HG03025 (cell line): ENCODE measurements around the gene DCLK1.

Experiments
- ATAC-seq: cut with Tn5 transposase; IDR thresholded peaks from one replicate; pipeline ENCODE4 v1.9.1; 2021; ENCODE audit warnings: mild to moderate bottlenecking, moderate library complexity; ENCODE audit not compliant: unreplicated experiment, low FRiP score

DCLK1 gene

GRCh38 chr13:35848336-35849255 is 282.6 kb downstream of the DCLK1 start:
- no peak for ATAC-seq

- no peak for ATAC-seq
Observed at GRCh38 chr13:35843272-35843671, 287.9 kb downstream of the DCLK1 start.

DNA sequence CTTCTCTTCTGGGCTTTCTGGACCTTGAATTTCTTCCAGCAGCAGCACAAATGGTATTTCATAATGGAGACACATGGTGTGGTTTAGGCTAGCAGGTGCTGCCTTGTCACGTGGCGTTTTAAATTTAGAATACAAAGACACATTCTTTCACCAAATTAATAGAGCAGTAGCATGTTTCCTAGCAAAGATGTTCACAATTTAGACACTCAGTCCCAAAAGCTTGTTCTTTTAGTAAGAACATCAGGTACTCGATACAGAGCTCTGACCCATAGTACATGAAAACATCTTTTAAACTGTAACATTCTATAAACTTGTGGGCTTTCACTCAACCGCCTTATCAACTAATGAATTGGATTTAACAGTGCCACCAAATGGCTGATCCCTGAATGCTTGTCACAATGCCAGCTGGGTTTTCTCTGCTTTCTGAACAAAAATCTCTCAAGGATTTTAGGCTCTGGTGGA is 290.1 kb downstream of the DCLK1 start:
- no peak for ATAC-seq

DNA sequence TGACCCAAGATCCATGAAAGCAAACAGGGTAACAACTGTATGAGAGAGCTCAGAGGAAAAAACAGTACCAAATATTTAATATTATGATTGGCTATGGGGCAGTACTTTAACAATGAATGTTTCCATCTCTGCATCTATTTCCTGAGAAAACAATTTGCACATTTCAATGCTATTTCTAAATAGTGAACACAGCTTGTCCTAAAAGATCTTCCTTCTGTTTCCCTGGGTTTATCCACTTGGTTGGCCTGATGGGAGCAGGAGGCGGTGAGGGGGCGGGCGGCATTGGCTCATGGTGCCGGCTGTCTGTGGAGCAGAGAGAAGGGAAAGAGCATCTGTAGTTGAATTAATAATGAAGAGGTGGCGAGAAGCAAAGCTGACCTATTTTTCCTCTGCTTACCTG is 291.4 kb downstream of the DCLK1 start:
- no peak for ATAC-seq

DNA sequence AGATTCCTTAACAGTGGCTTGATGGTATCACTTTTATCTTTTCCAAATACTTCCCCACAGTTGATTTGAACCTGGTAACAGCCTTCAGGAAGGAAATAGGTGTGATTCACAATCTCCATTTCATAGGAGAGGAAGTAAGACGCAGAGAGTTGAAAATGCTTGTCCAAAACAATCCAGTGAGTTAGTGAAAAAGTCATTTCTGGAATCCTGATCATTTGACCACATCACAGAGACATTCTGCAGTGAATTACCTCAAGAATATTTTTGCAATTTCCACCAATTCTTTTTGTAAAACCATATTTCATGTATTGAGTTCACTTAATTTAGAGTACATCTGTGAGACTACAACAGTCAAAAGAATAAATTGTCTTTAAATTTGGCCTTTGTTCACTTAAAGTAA is 292.8 kb downstream of the DCLK1 start:
- ATAC-seq = no peak

DNA sequence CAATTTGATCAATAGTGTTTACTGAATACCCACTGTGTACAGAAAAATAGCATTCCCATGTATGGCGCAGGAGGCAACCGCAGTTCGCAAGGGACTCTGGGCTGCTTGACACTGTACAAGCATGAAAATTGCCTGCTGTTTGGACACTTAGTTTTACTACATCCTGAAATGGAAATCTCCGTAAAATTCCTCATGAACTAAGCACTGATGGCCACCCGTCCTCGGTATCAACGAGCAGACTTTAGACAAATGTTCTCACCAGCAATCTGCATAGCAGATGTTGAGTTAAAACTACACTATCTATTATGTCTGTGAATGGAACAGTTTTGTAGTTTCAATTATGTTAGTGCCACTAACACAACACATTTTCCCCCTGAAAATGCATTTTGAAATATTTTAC is 294.7 kb downstream of the DCLK1 start:
- no peak for ATAC-seq

DNA sequence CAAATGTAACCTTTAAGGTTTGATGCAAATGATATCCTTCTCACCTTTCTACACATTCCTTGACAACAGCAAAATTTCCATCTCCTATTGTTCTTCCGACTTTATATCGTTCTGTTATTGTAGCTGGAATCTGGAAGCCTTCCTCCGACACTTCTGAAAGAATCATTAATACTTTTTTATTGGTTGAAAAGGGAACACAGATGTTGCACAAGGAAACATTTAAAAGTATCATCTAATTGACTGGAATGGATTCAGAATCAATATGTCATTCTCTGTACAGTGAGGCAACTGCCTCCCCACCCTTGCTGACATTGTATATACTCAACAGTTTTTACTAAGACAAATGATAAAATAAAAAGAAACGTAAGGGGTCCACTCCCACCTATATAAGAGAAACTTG is 295.2 kb downstream of the DCLK1 start:
- no peak for ATAC-seq

GRCh38 chr13:35833608-35834275 is 297.4 kb downstream of the DCLK1 start:
- no peak for ATAC-seq

DNA sequence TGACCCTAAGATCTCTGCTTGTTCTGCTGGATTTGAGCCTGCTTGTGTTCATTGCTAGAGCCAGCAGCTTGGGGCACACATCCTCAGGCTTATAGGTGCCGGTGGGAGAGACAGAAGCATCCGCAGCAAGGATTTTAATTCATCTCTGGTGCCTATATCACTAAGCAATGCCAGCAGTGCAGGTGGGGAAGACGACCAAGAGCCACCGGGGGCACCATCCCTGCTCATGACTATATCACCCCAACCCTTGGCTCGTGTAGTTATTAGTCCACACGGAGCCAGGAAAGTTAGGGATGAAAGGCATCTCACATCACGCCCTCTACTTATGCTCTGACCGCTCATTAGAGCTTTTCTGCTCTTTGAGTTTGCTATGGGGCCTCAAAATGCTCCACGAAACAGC is 298.2 kb downstream of the DCLK1 start:
- ATAC-seq = no peak

GRCh38 chr13:35832551-35832950 is 298.6 kb downstream of the DCLK1 start:
- no peak for ATAC-seq

GRCh38 chr13:35830850-35831450 is 300.2 kb downstream of the DCLK1 start:
- no peak for ATAC-seq

DNA sequence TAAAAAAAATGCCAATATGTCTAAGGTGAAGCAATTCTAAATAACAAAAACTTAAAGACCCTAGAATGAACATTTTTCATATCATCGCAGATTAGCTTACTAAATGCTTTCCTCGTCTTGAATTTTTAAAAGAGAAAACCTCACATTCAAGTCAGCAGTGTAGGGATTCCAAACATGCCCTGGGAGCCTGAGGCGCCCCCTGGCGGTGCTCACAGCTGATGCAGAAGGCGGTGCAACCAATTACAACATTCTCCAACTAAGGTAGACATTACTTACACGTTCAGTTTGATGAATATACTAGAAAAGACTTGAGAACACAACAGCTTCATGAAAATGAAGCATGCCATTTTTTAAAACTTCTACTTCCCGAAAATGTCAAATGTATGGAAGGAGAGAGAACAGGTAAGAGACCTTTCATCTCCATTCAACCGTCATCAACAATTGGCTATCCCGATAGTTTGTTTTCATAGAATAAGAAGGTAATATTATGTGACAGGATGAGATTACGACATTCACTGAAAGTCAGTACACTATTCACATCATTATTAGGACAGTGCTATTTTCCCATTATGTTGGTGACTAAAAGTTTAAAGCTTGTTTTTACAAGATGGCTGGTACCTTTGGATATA is 304.4 kb downstream of the DCLK1 start:
- ATAC-seq = no peak

DNA sequence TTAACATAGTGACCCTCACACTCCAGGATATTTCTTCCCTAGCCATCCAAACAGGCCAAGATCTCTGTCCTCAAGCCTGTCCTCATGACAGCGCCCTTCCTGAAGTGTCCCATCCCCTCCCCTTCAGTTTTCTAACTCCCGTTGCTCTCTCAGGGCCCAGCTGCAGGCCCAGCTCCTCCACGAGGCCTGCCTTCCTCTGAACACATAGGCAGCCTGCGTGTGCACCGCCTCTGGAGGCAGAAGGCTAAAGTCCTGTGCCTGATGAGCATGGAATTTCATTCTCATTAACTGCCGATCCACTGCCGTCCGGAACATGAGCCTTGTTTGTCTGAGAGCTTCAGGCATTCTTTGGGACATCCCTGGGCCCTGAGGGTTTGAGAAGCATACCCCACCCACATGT is 306.4 kb downstream of the DCLK1 start:
- ATAC-seq = no peak

GRCh38 chr13:35824395-35824794 is 306.8 kb downstream of the DCLK1 start:
- ATAC-seq = no peak

DNA sequence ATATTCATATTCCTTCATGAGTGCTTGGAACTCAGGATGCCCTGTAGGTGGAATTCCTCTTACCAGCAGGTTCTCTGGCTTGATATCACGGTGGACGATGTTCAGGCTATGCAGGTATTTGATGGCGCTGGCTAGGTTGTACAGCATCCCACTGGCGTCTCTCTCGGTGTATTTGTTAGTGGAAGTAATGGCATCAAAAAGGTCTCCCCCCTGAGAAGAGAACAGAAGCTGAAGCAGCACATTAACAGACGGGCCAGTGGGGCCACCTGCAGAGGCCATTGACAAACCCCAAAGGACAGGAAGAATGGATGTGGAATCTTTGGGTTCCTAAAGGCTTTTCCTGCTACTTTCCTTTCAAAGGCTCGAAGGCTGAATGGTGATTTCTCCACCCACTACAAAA is 308.5 kb downstream of the DCLK1 start:
- ATAC-seq = no peak

GRCh38 chr13:35818633-35819067 is 312.5 kb downstream of the DCLK1 start:
- ATAC-seq = no peak

- no peak for ATAC-seq
Observed at GRCh38 chr13:35817642-35818607, 313.3 kb downstream of the DCLK1 start.

DNA sequence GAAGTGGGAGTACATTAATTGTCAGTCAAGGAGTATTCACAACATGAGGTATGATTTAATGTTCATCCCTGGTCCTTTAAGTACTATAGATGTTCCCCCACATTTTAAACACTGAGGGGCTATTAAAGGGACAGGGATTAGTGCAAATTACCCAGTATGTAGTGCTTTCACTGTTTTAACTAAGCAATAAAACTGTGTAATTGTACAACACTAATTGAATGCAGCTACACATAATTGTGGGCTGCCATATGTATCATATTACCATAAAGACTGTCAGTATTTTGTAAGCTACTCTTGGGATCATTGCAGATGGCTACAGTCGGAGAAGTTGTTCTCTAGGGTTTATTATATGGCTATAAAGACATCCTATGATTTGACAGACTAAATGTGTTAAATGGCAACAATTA is 316.6 kb downstream of the DCLK1 start:
- no peak for ATAC-seq

DNA sequence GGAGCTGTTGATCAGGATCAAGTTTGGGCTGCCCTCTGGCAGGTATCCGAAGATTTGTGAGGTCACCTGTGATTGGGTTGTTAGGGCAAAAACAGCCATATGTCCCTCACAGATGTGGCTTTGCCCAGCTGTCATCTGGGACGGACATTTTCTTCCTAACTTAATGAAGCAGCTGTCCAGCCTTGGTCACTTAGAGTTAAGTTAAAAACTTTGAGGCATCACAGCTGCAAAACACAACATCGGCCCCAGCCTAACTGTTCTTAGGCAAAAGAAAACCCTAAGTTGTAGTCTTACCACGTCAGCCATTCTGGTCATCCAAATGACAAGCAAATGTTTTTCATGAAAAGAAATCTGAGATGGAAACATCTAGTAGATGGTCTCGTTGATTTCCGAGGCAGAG is 318.4 kb downstream of the DCLK1 start:
- no peak for ATAC-seq

GRCh38 chr13:35810321-35810720 is 320.9 kb downstream of the DCLK1 start:
- ATAC-seq = no peak
